Caco-2 (cell line): ENCODE data around the gene RHBDL3. TPM values are rescaled to one million over a fixed set of nuclear protein-coding genes. Genes with fewer than 3 reads are reported as not detected.

ENCODE experiments used
- BruUV-seq: library from RNA; stranded (reverse); fragments of 400-500 nt; replicated peaks from 2 replicates; lab custom pipeline; 2021; lab: Mats Ljungman, UMichigan
- CTCF ChIA-PET: fragments of 300-600 bp; sonication (Branson Sonifier 250); formaldehyde crosslinking; loops from one replicate; lab custom pipeline; 2022; ENCODE audit warnings: antibody characterized with exemption; lab: Charles Lee
- POLR2A ChIA-PET: fragments of 300-600 bp; sonication (Branson Sonifier 250); formaldehyde crosslinking; loops from one replicate; lab custom pipeline; 2022; ENCODE audit warnings: antibody characterized with exemption; lab: Charles Lee
- DNase-seq, 2 experiments: peaks; one replicate each; pipeline versions ENCODE4 v3.0.0 to v3.0.0-alpha.2; 2020 to 2022
- H3K27me3 ChIP-seq: replicated peaks from 2 replicates; pipeline ENCODE4 v1.6.0; 2011; ENCODE audit warnings: low read length; ENCODE audit not compliant: control insufficient read depth, insufficient read depth
- H3K36me3 ChIP-seq: 2 replicates; pipeline ENCODE4 v1.5.1; 2011; ENCODE audit warnings: low read length; ENCODE audit not compliant: control insufficient read depth, insufficient read depth
- H3K4me1 ChIP-seq: fragments of 250-450 bp; sonication (Bioruptor Pico); 2 replicates; pipeline ENCODE4 v1.5.1; 2020; ENCODE audit warnings: mild to moderate bottlenecking
- H3K4me3 ChIP-seq: 2 replicates; pipeline ENCODE4 v1.5.1; 2011; ENCODE audit warnings: low read depth, mild to moderate bottlenecking, control low read depth, low read length
- H3K9me3 ChIP-seq: fragments of 250-450 bp; sonication (Bioruptor Pico); 2 replicates; pipeline ENCODE4 v1.5.1; 2020; ENCODE audit warnings: mild to moderate bottlenecking, moderate library complexity
- H3K27ac Mint-ChIP-seq: one replicate; pipeline ENCODE4 v1.8.0; 2022; ENCODE audit warnings: mixed read lengths; ENCODE audit not compliant: unreplicated experiment
- H3K27me3 Mint-ChIP-seq: one replicate; pipeline ENCODE4 v1.8.0; 2022; ENCODE audit warnings: mixed read lengths; ENCODE audit not compliant: insufficient read depth, unreplicated experiment
- H3K36me3 Mint-ChIP-seq: one replicate; pipeline ENCODE4 v1.8.0; 2022; ENCODE audit warnings: mild to moderate bottlenecking, mixed read lengths; ENCODE audit not compliant: insufficient read depth, unreplicated experiment
- H3K4me1 Mint-ChIP-seq: one replicate; pipeline ENCODE4 v1.8.0; 2022; ENCODE audit warnings: low read depth, mixed read lengths; ENCODE audit not compliant: unreplicated experiment
- H3K4me3 Mint-ChIP-seq: one replicate; pipeline ENCODE4 v1.8.0; 2022; ENCODE audit warnings: mild to moderate bottlenecking, moderate library complexity, mixed read lengths; ENCODE audit not compliant: unreplicated experiment
- H3K9me3 Mint-ChIP-seq: one replicate; pipeline ENCODE4 v1.8.0; 2022; ENCODE audit warnings: mixed read lengths; ENCODE audit not compliant: unreplicated experiment
- intact Hi-C: fragments of 100-400 bp; cut with micrococcal nuclease; formaldehyde crosslinking; loops from one replicate; pipeline ENCODE4 v1.10.0; 2022; ENCODE audit not compliant: unreplicated experiment
- total RNA-seq: library from RNA; stranded (reverse); gene quantifications from 2 replicates; pipeline ENCODE4 v1.2.3, GENCODE V29; 2022
- TF ChIP-seq, protein P1 (sequence below), 2 experiments: fragments of 200-600 bp in 1 of 2; IDR thresholded peaks; 1 replicate in 1 of 2; 2 replicates in 1 of 2; pipeline versions ENCODE4 v1.5.1 to v1.8.0; 2011 to 2022; ENCODE audit warnings: antibody characterized with exemption in 1 of 2, control low read depth in 1 of 2, inconsistent platforms in 1 of 2, low read depth in 1 of 2, low read length in 1 of 2, mild to moderate bottlenecking in 1 of 2, moderate library complexity in 1 of 2; ENCODE audit not compliant: insufficient read depth in 1 of 2, severe bottlenecking in 1 of 2, unreplicated experiment in 1 of 2

RHBDL3 gene
- total RNA-seq, 1 experiment from 2014 or later, result not detected

DNA sequence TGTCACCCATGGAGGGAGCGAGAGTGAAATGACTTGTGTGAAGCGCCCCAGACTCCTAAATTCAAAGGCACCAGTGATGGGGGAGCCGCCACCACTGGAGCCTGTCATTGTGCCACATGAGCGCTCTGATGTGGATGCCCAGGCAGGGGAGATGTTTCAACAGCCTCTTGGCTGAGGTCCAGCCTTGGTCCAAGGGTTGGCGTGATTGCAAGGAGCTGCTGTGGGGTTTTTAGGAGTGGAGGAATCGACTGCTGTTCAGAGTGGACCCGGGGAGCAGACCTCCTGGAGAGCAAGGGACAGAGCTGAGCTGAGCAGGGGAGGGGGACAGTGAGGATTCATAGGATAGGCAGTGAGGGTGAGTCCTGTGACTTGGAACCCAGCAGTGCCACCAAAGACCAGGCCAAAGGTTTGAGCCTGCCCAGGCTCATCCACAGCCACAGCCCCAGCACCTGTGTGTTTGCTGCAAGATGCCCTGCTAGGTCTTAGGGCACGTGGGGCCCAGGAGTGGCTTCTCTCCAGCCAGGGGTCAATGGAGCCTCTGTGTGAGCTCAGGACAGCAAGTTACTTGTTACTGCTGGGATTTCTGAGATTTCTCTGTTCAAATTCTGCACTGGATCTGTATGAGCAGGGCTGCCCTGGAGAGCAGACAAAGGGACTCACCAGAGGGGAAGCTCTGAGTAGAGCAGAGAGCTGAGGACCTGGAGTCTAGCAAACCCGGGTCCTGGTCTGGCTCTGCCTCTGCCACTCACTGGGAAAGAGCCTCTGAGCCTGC lies 20.3 kb downstream of the RHBDL3 start:
- no peaks in the 10 kb centered on the region for H3K36me3 ChIP-seq
- CTCF ChIA-PET, result interaction anchor here (0.9 kb wide), 1 partner anchor 29 kb away, joined by 3 read pairs; no protein-coding TSS in a partner anchor
- no peak for DNase-seq
- no peaks in the 10 kb centered on the region for H3K4me1 ChIP-seq
- BruUV-seq, result no TSS peak
- TF ChIP-seq, protein P1, sequence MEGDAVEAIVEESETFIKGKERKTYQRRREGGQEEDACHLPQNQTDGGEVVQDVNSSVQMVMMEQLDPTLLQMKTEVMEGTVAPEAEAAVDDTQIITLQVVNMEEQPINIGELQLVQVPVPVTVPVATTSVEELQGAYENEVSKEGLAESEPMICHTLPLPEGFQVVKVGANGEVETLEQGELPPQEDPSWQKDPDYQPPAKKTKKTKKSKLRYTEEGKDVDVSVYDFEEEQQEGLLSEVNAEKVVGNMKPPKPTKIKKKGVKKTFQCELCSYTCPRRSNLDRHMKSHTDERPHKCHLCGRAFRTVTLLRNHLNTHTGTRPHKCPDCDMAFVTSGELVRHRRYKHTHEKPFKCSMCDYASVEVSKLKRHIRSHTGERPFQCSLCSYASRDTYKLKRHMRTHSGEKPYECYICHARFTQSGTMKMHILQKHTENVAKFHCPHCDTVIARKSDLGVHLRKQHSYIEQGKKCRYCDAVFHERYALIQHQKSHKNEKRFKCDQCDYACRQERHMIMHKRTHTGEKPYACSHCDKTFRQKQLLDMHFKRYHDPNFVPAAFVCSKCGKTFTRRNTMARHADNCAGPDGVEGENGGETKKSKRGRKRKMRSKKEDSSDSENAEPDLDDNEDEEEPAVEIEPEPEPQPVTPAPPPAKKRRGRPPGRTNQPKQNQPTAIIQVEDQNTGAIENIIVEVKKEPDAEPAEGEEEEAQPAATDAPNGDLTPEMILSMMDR (IDR thresholded peaks at IDR 0.05; ENCODE audit: insufficient read depth in 1 of 2, low read depth in 1 of 2, low read length in 1 of 2, severe bottlenecking in 1 of 2, unreplicated experiment in 1 of 2), result no peak
- Mint-ChIP-seq H3K27me3 (no peaks in the 10 kb centered on the region), H3K9me3 (no peaks in the 10 kb centered on the region), H3K4me3 (no peak overlapping the region), H3K27ac (no peak overlapping the region), H3K36me3 (no peaks in the 10 kb centered on the region), H3K4me1 (no peaks in the 10 kb centered on the region)
- no peak overlapping the region for H3K4me3 ChIP-seq
- POLR2A ChIA-PET, result no interaction called here
- intact Hi-C loops, result no loop called here
- no peaks in the 10 kb centered on the region for H3K9me3 ChIP-seq
- H3K27me3 ChIP-seq, result no peaks in the 10 kb centered on the region

DNA sequence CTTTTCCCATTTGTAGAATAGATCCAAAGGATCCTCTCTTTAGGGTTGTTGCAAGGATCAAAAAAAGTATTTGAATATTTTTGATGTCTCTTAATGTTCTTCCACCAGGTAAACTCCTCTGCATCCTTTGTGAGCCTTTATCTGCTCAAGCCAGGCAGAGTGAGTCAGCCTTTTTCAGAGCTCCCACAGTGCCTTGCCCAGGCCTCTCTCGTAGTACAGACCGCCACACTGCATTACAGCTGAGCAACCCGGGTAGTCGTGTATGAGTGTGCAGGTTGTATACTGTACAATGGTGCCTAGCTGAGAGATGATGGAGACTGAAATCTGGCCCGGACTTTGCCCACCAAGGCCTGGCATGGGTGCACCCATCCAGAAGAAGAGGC lies 20.9 kb downstream of the RHBDL3 start:
- Histone ChIP-seq H3K36me3 (no peaks in the 10 kb centered on the region), H3K9me3 (no peaks in the 10 kb centered on the region), H3K4me3 (no peak overlapping the region), H3K27me3 (no peaks in the 10 kb centered on the region), H3K4me1 (no peaks in the 10 kb centered on the region)
- no TSS peak for BruUV-seq
- TF ChIP-seq, protein P1 (IDR thresholded peaks at IDR 0.05; ENCODE audit: insufficient read depth in 1 of 2, low read depth in 1 of 2, low read length in 1 of 2, severe bottlenecking in 1 of 2, unreplicated experiment in 1 of 2), result no peak
- H3K4me3 Mint-ChIP-seq, result no peak overlapping the region
- CTCF ChIA-PET, result interaction anchor here (0.9 kb wide), 1 partner anchor 28 kb away, joined by 3 read pairs; no protein-coding TSS in a partner anchor
- H3K27me3 Mint-ChIP-seq, result no peaks in the 10 kb centered on the region
- no peaks in the 10 kb centered on the region for H3K4me1 Mint-ChIP-seq
- DNase-seq, result no peak
- H3K36me3 Mint-ChIP-seq, result no peaks in the 10 kb centered on the region
- intact Hi-C loops, result no loop called here
- no peaks in the 10 kb centered on the region for H3K9me3 Mint-ChIP-seq
- POLR2A ChIA-PET, result no interaction called here
- H3K27ac Mint-ChIP-seq, result no peak overlapping the region

DNA sequence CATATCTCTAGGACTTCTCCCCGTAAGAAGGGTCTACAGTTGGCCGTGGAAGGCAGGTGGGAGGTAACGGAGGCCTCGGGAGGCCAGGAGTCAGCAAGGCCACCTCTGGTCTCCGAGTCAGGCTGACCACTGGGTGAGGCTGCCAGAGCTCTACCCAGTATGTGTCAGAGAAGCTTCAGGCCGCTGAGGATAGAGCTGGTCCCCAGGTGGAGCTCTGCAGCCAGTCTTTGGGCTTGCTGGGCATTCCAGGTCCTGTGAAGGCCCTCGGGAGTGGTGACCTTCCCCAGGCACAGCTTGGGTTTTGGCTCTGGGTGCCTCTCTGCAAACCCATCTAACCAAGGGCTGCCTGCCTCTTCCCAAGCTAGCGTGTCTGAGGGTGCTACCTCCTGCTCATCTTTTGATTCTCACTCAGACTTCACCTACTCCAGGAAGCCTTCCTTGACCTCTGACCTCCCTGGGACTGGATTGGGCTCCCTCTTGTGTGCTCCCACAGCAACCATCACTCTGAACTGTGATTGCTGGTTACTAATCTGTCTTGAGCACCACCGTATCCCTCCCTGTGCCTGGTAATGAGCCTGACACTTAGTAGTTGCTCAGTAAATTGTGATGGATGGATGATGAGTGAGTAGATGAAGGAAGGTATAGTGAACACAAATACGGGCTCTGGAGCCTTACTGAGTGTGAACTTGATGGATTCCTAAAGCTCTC lies 22.3 kb downstream of the RHBDL3 start:
- BruUV-seq, result no TSS peak
- Mint-ChIP-seq H3K36me3 (no peaks in the 10 kb centered on the region), H3K4me1 (no peaks in the 10 kb centered on the region), H3K4me3 (no peak overlapping the region), H3K9me3 (no peaks in the 10 kb centered on the region), H3K27ac (no peak overlapping the region), H3K27me3 (no peaks in the 10 kb centered on the region)
- Histone ChIP-seq H3K36me3 (no peaks in the 10 kb centered on the region), H3K4me1 (no peaks in the 10 kb centered on the region), H3K4me3 (no peak overlapping the region), H3K27me3 (no peaks in the 10 kb centered on the region), H3K9me3 (no peaks in the 10 kb centered on the region)
- no peak for DNase-seq
- TF ChIP-seq, protein P1 (IDR thresholded peaks at IDR 0.05; ENCODE audit: insufficient read depth in 1 of 2, low read depth in 1 of 2, low read length in 1 of 2, severe bottlenecking in 1 of 2, unreplicated experiment in 1 of 2), result peak in 1 of 2 experiments; percentile 36
- intact Hi-C loops, result no loop called here
- ChIA-PET POLR2A (no interaction called here), CTCF (interaction anchor here (1.0 kb wide), 1 partner anchor 35 kb away, joined by 6 read pairs; no protein-coding TSS in a partner anchor)
